Fibroblast of lung (primary cell): Measurements from ENCODE around the gene TMPRSS13. TPM values are rescaled to one million over a fixed set of nuclear protein-coding genes. Genes with fewer than 3 reads are reported as not detected.

Source experiments
- DNase-seq, 2 donors: peaks; one replicate each; pipeline versions ENCODE4 v3.0.0 to v3.0.0-alpha.2; 2010; ENCODE audit warnings: low read depth in 2 of 2
- H2AFZ ChIP-seq: 2 replicates; pipeline ENCODE4 v1.5.1; 2012; ENCODE audit warnings: low read length, control low read depth, inconsistent platforms
- H3K27ac ChIP-seq: 2 replicates; pipeline ENCODE4 v1.5.1; 2011; ENCODE audit warnings: low read length, control low read depth; ENCODE audit not compliant: insufficient read depth
- H3K27me3 ChIP-seq: 2 replicates; pipeline ENCODE4 v1.5.1; 2011; ENCODE audit warnings: mild to moderate bottlenecking, low read length; ENCODE audit not compliant: control insufficient read depth, insufficient read depth
- H3K36me3 ChIP-seq: 2 replicates; pipeline ENCODE4 v1.5.1; 2011; ENCODE audit warnings: low read length; ENCODE audit not compliant: control insufficient read depth, insufficient read depth
- H3K4me1 ChIP-seq: 2 replicates; pipeline ENCODE4 v1.5.1; 2011; ENCODE audit warnings: low read length; ENCODE audit not compliant: control insufficient read depth, insufficient read depth; ENCODE audit errors: extremely low read depth
- H3K4me2 ChIP-seq: 2 replicates; pipeline ENCODE4 v1.5.1; 2011; ENCODE audit warnings: low read length, control low read depth; ENCODE audit not compliant: insufficient read depth; ENCODE audit errors: extremely low read depth
- H3K4me3 ChIP-seq, 4 experiments: fragments of 200-600 bp in 1 of 4; sonication (generic) in 1 of 4; replicated peaks in 1 of 4; 2 replicates each; pipeline ENCODE4 v1.5.1; 2011 to 2016; ENCODE audit warnings: low read length in 4 of 4, low read depth in 3 of 4, mild to moderate bottlenecking in 3 of 4, control low read depth in 2 of 4, inconsistent platforms in 1 of 4, mixed read lengths in 1 of 4; ENCODE audit not compliant: insufficient read depth in 1 of 4; ENCODE audit errors: control extremely low read depth in 1 of 4
- H3K79me2 ChIP-seq: 2 replicates; pipeline ENCODE4 v1.5.1; 2012; ENCODE audit warnings: mild to moderate bottlenecking, low read length, inconsistent platforms; ENCODE audit not compliant: control insufficient read depth, insufficient read depth
- H3K9ac ChIP-seq: 2 replicates; pipeline ENCODE4 v1.5.1; 2011; ENCODE audit warnings: mild to moderate bottlenecking, low read length, control low read depth; ENCODE audit not compliant: insufficient read depth
- H3K9me3 ChIP-seq: 2 replicates; pipeline ENCODE4 v1.5.1; 2012; ENCODE audit warnings: low read depth, low read length; ENCODE audit not compliant: control insufficient read depth, insufficient read depth
- H4K20me1 ChIP-seq: 2 replicates; pipeline ENCODE4 v1.5.1; 2011; ENCODE audit warnings: low read length; ENCODE audit not compliant: control insufficient read depth, insufficient read depth; ENCODE audit errors: extremely low read depth
- CTCF ChIP-seq, 2 donors: IDR thresholded peaks in 1 of 2; conservative IDR thresholded peaks in 1 of 2; 1 replicate in 1 of 2; 2 replicates in 1 of 2; pipeline ENCODE4 v1.5.1; 2011 to 2012; ENCODE audit warnings: low read length in 2 of 2, control low read depth in 1 of 2, inconsistent platforms in 1 of 2, low read depth in 1 of 2, mild to moderate bottlenecking in 1 of 2
- EZH2 ChIP-seq: IDR thresholded peaks from 2 replicates; pipeline ENCODE4 v1.5.1; 2012; ENCODE audit warnings: low read length, control low read depth, mild to moderate bottlenecking; ENCODE audit errors: missing control alignments
- polyA plus RNA-seq, 2 donors: library from polyadenylated mRNA; depleted of rRNA in 1 of 2; stranded (reverse) in 1 of 2; unstranded in 1 of 2; fragments of >200 nt; gene quantifications; 2 replicates each; pipeline ENCODE4 v1.2.1, GENCODE V29; 2011 to 2012; ENCODE audit warnings: missing spikeins in 1 of 2
- total RNA-seq: library from RNA; depleted of rRNA; stranded (reverse); fragments of >200 nt; gene quantifications from 2 replicates; pipeline ENCODE4 v1.2.1, GENCODE V29; 2014

TMPRSS13 gene
- total and polyA plus RNA-seq, 2 donors (not counting 1 experiment from before 2014, with no cell fraction given), result not detected

- no peak overlapping the region for H3K4me3 ChIP-seq
- no peaks in the 10 kb centered on the region for H4K20me1 ChIP-seq
Measured at GRCh38 chr11:117924631-117925170, 4.5 kb downstream of the TMPRSS13 start.

DNA sequence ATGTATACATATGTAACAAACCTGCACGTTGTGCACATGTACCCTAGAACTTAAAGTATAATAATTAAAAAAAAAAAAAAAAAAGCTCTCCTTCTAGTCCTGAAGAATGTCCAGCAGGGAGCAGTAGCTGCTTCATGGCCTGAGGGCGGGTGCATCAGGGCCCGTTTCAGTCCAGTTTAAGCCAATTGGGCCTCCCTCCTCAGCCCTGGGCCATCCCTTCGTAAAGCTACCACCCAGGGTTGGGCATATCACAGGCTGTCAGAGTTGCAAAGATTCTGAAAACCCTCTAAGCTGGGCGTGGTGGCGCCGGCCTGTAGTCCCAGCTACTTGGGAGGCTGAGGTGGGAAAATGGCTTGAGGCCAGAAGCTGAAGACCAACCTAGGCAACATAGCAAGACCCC lies 5.4 kb downstream of the TMPRSS13 start:
- H2AFZ ChIP-seq, result no peak overlapping the region
- no peaks in the 10 kb centered on the region for H3K4me1 ChIP-seq
- no peak overlapping the region for H3K4me3 ChIP-seq
- H3K36me3 ChIP-seq, result no peaks in the 10 kb centered on the region
- H3K9me3 ChIP-seq, result no peaks in the 10 kb centered on the region
- H3K27ac ChIP-seq, result no peak overlapping the region
- H3K27me3 ChIP-seq, result peaks cover 4% of the 10 kb centered on the region
- no peak overlapping the region for H3K4me2 ChIP-seq
- no peak overlapping the region for H3K9ac ChIP-seq
- no peak for DNase-seq
- no peaks in the 10 kb centered on the region for H4K20me1 ChIP-seq
- H3K79me2 ChIP-seq, result no peaks in the 10 kb centered on the region
- TF ChIP-seq CTCF (conservative IDR thresholded peaks at IDR 0.05 in 1 of 2, IDR thresholded peaks at IDR 0.05 in 1 of 2; ENCODE audit: low read depth in 1 of 2, low read length in 2 of 2), result no peak
- no peak for TF ChIP-seq EZH2

More at GRCh38 chr11:117924631-117925170, 4.5 kb downstream of the TMPRSS13 start:
- no peaks in the 10 kb centered on the region for H3K36me3 ChIP-seq
- no peak for DNase-seq
- no peak overlapping the region for H3K4me2 ChIP-seq
- peaks cover 6% of the 10 kb centered on the region for H3K27me3 ChIP-seq
- no peaks in the 10 kb centered on the region for H3K79me2 ChIP-seq
- H3K4me1 ChIP-seq, result no peaks in the 10 kb centered on the region
- no peak overlapping the region for H3K27ac ChIP-seq
- H3K9me3 ChIP-seq, result no peaks in the 10 kb centered on the region
- no peak overlapping the region for H3K9ac ChIP-seq
- no peak overlapping the region for H2AFZ ChIP-seq
- TF ChIP-seq CTCF (conservative IDR thresholded peaks at IDR 0.05 in 1 of 2, IDR thresholded peaks at IDR 0.05 in 1 of 2; ENCODE audit: low read depth in 1 of 2, low read length in 2 of 2), result no peak
- TF ChIP-seq EZH2, result no peak

DNA sequence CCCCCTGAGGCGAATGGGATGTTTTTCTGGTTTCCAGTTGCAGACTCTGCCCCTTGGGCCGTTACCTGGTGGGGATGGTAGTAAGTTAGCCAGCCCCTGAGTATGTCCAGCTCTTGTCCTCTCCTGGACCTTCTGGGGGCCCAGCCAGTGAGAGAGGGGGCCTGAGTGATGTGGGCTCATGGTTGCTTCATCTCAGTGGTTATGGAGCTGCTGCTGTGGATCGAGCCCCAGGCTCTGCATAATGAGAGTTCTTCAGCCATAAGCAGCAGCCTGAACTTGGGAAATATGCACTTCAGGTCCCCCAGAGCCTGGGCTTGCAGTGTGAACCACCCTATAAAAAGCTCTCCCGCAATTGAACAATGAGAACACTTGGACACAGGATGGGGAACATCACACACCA lies 5.9 kb downstream of the TMPRSS13 start:
- no peak for DNase-seq
- H3K9ac ChIP-seq, result no peak overlapping the region

More for the DNA sequence above, 5.9 kb downstream of the TMPRSS13 start:
- no peaks in the 10 kb centered on the region for H3K4me1 ChIP-seq
- H3K27ac ChIP-seq, result no peak overlapping the region
- no peaks in the 10 kb centered on the region for H3K36me3 ChIP-seq
- H2AFZ ChIP-seq, result no peak overlapping the region
- no peak overlapping the region for H3K4me2 ChIP-seq
- no peaks in the 10 kb centered on the region for H3K79me2 ChIP-seq
- peaks cover 3% of the 10 kb centered on the region for H3K27me3 ChIP-seq
- no peaks in the 10 kb centered on the region for H3K9me3 ChIP-seq
- no peak overlapping the region for H3K4me3 ChIP-seq
- no peaks in the 10 kb centered on the region for H4K20me1 ChIP-seq
- TF ChIP-seq CTCF (conservative IDR thresholded peaks at IDR 0.05 in 1 of 2, IDR thresholded peaks at IDR 0.05 in 1 of 2; ENCODE audit: low read depth in 1 of 2, low read length in 2 of 2) (no peak), EZH2 (no peak)
